Keratinocyte (primary cell): Measurements from ENCODE around the gene CMTM8.

Source experiments
- EZH2 ChIP-seq: IDR thresholded peaks from one replicate; pipeline ENCODE4 v1.6.1; 2012; ENCODE audit warnings: inconsistent platforms, mild to moderate bottlenecking, low read length, moderate library complexity
- TF ChIP-seq, protein P1 (sequence below), 3 experiments: IDR thresholded peaks in 1 of 3; conservative IDR thresholded peaks in 1 of 3; optimal IDR thresholded peaks in 1 of 3; 2 replicates in 2 of 3; 3 replicates in 1 of 3; pipeline versions ENCODE3 to v1.5.1; 2011; ENCODE audit warnings: low read length in 3 of 3, mild to moderate bottlenecking in 3 of 3, moderate library complexity in 2 of 3, control low read depth in 1 of 3, inconsistent platforms in 1 of 3; ENCODE audit not compliant: insufficient read depth in 2 of 3; ENCODE audit errors: extremely low read depth in 1 of 3

DNA sequence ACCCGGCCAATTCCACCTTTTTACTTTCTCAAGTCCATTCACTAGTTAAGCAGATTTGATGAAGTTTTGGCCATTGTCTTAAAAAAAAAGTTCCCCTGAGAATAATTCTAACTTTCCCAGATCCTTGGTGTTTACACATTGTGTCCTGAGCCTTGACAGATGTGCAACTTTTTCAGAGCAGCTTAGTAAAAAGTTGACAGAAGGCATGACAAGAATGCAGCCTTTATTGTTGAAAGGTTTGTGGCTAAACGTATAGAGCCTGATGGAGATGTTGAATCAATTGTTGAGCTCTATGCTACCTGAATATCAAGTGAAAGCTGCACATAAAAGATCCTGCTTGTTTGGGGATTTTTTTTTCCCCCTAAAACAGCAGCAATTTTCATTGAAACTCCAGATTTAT is 77.8 kb downstream of the CMTM8 start:
- TF ChIP-seq, protein P1, sequence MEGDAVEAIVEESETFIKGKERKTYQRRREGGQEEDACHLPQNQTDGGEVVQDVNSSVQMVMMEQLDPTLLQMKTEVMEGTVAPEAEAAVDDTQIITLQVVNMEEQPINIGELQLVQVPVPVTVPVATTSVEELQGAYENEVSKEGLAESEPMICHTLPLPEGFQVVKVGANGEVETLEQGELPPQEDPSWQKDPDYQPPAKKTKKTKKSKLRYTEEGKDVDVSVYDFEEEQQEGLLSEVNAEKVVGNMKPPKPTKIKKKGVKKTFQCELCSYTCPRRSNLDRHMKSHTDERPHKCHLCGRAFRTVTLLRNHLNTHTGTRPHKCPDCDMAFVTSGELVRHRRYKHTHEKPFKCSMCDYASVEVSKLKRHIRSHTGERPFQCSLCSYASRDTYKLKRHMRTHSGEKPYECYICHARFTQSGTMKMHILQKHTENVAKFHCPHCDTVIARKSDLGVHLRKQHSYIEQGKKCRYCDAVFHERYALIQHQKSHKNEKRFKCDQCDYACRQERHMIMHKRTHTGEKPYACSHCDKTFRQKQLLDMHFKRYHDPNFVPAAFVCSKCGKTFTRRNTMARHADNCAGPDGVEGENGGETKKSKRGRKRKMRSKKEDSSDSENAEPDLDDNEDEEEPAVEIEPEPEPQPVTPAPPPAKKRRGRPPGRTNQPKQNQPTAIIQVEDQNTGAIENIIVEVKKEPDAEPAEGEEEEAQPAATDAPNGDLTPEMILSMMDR (optimal IDR thresholded peaks at IDR 0.05 in 1 of 3, IDR thresholded peaks at IDR 0.05 in 1 of 3, conservative IDR thresholded peaks at IDR 0.05 in 1 of 3; ENCODE audit: extremely low read depth in 1 of 3, insufficient read depth in 2 of 3, low read length in 3 of 3) = no peak
- no peak for TF ChIP-seq EZH2
